Lower lobe of right lung (tissue), 2 donors: Measurements from ENCODE around the gene ADAP1. TPM values are rescaled to one million over a fixed set of nuclear protein-coding genes. Genes with fewer than 3 reads are reported as not detected.

Experiments used
- ATAC-seq, 2 donors: fragments of 200-7000 bp; cut with Tn5 transposase; one replicate each; pipeline ENCODE4 v1.9.1; 2020 to 2022; ENCODE audit warnings: mild to moderate bottlenecking in 2 of 2, moderate library complexity in 2 of 2
- DNase-seq: peaks from one replicate; pipeline ENCODE4 v3.0.0-alpha.2; 2020
- H3K27ac ChIP-seq: fragments of 200-600 bp; one replicate; pipeline ENCODE4 v1.8.0; 2022
- H3K27me3 ChIP-seq: fragments of 200-600 bp; one replicate; pipeline ENCODE4 v1.8.0; 2022; ENCODE audit warnings: low read depth
- H3K36me3 ChIP-seq: fragments of 200-600 bp; one replicate; pipeline ENCODE4 v1.8.0; 2022; ENCODE audit warnings: mild to moderate bottlenecking
- H3K4me1 ChIP-seq: fragments of 200-600 bp; one replicate; pipeline ENCODE4 v1.8.0; 2022
- H3K4me3 ChIP-seq: fragments of 200-600 bp; one replicate; pipeline ENCODE4 v1.8.0; 2022; ENCODE audit warnings: mild to moderate bottlenecking
- H3K9me3 ChIP-seq: fragments of 200-600 bp; one replicate; pipeline ENCODE4 v1.8.0; 2022
- intact Hi-C: fragments of 100-400 bp; cut with DNase I; formaldehyde crosslinking; loops from one replicate; pipeline ENCODE4 v1.11.0; 2022
- total RNA-seq: library from RNA; stranded (reverse); fragmentation: NEBNext Ultra II Directional; extraction: Animal tissue kit (Norgen Biotek cat#: 25700); gene quantifications from one replicate; pipeline ENCODE4 v1.2.1, GENCODE V29; 2021
- TF ChIP-seq, protein P1 (sequence below): fragments of 200-600 bp; IDR thresholded peaks from one replicate; pipeline ENCODE4 v1.8.0; 2022; ENCODE audit warnings: antibody characterized with exemption, mild to moderate bottlenecking
- donor health status: DM: no; HTN: yes; CAD: no; lungs with severe emphysema.

Gene ADAP1
- total RNA-seq, 1 donor from 2014 or later, result 33.9 TPM

- intact Hi-C loops, result no loop called here
- peaks cover 31% of the 10 kb centered on the region for H3K36me3 ChIP-seq
- H3K4me1 ChIP-seq, result peaks cover 10% of the 10 kb centered on the region
- no peak overlapping the region for H3K27ac ChIP-seq
- ATAC-seq (no peak), DNase-seq (no peak)
- H3K27me3 ChIP-seq, result no peaks in the 10 kb centered on the region
- no peaks in the 10 kb centered on the region for H3K9me3 ChIP-seq
- no peak overlapping the region for H3K4me3 ChIP-seq
- TF ChIP-seq, protein P1, sequence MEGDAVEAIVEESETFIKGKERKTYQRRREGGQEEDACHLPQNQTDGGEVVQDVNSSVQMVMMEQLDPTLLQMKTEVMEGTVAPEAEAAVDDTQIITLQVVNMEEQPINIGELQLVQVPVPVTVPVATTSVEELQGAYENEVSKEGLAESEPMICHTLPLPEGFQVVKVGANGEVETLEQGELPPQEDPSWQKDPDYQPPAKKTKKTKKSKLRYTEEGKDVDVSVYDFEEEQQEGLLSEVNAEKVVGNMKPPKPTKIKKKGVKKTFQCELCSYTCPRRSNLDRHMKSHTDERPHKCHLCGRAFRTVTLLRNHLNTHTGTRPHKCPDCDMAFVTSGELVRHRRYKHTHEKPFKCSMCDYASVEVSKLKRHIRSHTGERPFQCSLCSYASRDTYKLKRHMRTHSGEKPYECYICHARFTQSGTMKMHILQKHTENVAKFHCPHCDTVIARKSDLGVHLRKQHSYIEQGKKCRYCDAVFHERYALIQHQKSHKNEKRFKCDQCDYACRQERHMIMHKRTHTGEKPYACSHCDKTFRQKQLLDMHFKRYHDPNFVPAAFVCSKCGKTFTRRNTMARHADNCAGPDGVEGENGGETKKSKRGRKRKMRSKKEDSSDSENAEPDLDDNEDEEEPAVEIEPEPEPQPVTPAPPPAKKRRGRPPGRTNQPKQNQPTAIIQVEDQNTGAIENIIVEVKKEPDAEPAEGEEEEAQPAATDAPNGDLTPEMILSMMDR, result no peak
These were observed 43.2 kb upstream of the ADAP1 start for GRCh38 chr7:997404-998395.

DNA sequence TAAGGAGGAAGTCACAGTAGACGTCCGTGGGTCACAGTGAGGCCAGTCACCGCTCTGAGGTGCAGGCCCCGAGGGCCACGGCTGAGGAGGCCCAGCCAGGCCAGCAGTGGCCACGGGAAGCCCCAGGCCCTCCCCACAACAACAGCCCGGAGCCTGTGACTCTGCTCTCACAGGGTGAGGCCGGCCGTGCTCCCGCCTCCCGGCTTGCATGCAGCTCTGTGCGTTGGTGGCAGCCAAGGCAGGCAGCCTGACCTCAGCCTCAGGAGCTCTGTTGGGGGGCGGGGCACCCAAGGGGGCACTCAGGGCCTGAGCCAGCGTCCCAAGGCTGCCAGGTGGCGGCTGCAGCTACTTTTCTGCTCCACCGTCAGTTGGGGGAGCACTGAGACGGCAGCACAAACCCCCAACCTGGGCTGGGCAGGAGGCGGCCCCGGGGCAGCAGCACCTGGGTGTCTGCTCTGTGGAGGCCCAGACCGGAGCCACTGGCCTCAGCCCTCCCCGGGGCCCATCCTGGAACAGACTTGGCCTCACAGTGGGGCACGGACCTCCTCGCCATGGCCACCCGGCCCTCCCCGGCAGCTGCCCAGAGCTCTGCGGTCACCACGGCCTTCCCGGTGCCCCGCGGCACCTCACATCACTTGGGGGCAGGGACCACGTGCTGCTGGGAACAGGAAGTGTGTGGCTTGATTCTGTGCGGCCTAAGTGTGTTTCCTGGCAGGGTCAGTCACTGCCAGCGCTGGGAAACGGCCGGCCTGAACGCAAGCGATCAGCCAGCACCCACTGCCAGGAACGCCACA lies 41.8 kb upstream of the ADAP1 start:
- Histone ChIP-seq H3K27me3 (peaks cover 4% of the 10 kb centered on the region), H3K36me3 (peaks cover 31% of the 10 kb centered on the region), H3K27ac (no peak overlapping the region), H3K9me3 (no peaks in the 10 kb centered on the region), H3K4me3 (no peak overlapping the region), H3K4me1 (peaks cover 11% of the 10 kb centered on the region)
- no peak for ATAC-seq
- TF ChIP-seq, protein P1, result no peak
- intact Hi-C loops, result no loop called here
- no peak for DNase-seq

DNA sequence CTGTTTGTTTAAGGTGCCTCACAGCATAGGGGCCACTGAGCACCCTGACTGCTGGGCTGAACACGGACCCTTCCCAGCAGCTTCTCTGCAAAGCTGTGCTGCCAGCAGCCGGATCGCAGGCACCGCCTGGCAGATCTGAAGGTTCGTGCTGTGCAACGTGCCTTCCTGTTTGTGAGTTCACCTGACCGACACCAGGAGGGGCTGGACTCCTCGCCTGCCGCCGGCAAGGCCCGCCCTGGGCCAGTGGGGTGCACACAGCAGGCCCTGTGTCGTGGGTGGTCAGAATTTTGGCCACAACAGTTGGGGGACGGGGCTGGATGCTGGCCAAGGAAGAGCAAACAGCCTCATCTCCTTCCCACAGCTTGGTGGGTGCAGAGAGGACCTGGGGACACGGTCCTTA lies 41.1 kb upstream of the ADAP1 start:
- intact Hi-C loops, result no loop called here
- TF ChIP-seq, protein P1, result no peak
- Histone ChIP-seq H3K4me3 (no peak overlapping the region), H3K9me3 (no peaks in the 10 kb centered on the region), H3K4me1 (peaks cover 11% of the 10 kb centered on the region), H3K27me3 (peaks cover 4% of the 10 kb centered on the region), H3K36me3 (peaks cover 31% of the 10 kb centered on the region), H3K27ac (no peak overlapping the region)
- ATAC-seq (no peak), DNase-seq (no peak)

DNA sequence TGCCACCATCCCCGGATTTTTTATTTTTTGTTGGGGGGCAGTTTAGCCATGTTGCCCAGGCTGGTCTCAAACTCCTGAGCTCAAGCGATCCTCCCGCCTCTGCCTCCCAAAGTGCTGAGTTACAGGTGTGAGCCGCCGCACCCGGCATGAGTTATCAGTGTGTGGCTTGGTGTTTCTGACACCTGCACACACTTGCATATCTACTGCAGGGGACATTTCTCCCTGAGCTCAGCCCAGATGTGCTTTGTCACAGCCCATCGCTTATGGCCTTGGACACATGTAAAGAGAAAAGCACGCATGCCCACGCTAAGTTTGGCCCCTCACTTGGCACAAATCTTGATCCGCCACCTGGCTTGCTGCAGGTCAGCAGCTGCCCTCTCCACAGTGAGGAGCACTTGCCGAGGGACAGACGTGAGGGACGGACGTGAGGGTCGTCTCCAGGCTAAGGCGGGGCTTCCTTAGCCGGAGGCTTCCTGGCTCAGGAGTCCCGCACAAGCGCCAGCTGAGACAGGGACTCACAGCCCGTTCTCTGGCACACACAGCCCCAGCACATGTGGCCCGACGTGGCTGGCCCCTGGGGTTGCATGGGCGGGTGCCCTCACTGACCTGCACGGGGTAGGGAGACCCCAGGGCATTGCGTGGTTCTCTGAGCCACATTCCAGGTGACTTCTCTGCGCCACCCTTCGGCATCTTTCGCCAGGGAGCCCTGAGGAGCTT lies 40.3 kb upstream of the ADAP1 start:
- DNase-seq (no peak), ATAC-seq (no peak)
- H3K9me3 ChIP-seq, result no peaks in the 10 kb centered on the region
- peaks cover 4% of the 10 kb centered on the region for H3K27me3 ChIP-seq
- intact Hi-C loops, result loop anchor here (5.0 kb wide), 1 partner anchor 68 kb away; no protein-coding TSS in a partner anchor
- H3K4me1 ChIP-seq, result peaks cover 11% of the 10 kb centered on the region
- H3K4me3 ChIP-seq, result no peak overlapping the region
- H3K36me3 ChIP-seq, result peaks cover 28% of the 10 kb centered on the region
- TF ChIP-seq, protein P1, result no peak
- no peak overlapping the region for H3K27ac ChIP-seq
